HepG2 (cell line): ENCODE data around the gene ITGAV. TPM values are rescaled to one million over a fixed set of nuclear protein-coding genes. Genes with fewer than 3 reads are reported as not detected.

Experiments used
- ATAC-seq: fragments of 200-7000 bp; cut with Tn5 transposase; 3 replicates; pipeline ENCODE4 v1.9.1; 2020; ENCODE audit warnings: mild to moderate bottlenecking, moderate library complexity
- BruUV-seq: library from RNA; stranded (reverse); fragments of 400-500 nt; replicated peaks from 2 replicates; lab custom pipeline; 2021; lab: Mats Ljungman, UMichigan
- CTCF ChIA-PET: fragments of 300-600 bp; formaldehyde crosslinking; extraction: SDS; loops from one replicate; lab custom pipeline; 2021; ENCODE audit warnings: low total read pairs, inconsistent platforms, low intra/inter-chr PET ratio; lab: Yijun Ruan, JAX
- POLR2A ChIA-PET: fragments of 350-600 bp; sonication (Branson Sonifier 250); formaldehyde crosslinking; loops from one replicate; lab custom pipeline; 2020; ENCODE audit warnings: antibody characterized with exemption, inconsistent platforms; lab: Yijun Ruan, JAX
- DNase-seq: peaks from one replicate; pipeline ENCODE4 v3.0.0-alpha.2; 2015; ENCODE audit warnings: low spot score
- FAIRE-seq: peaks from 3 replicates; lab custom pipeline; 2011; peaks lifted over from hg19 to GRCh38; lab: Jason Lieb, UNC
- H2AFZ ChIP-seq: one replicate; pipeline ENCODE4 v1.6.1; 2011; ENCODE audit warnings: low read length, inconsistent platforms
- H3K27ac ChIP-seq: fragments of 300-600 bp; 3 replicates; pipeline ENCODE4 v1.8.0; 2011; ENCODE audit warnings: mixed run types, mild to moderate bottlenecking, mixed read lengths, low read length, inconsistent platforms; ENCODE audit not compliant: insufficient read depth; ENCODE audit errors: extremely low read length
- H3K27me3 ChIP-seq, 2 experiments: fragments of 200-600 bp in 1 of 2; 2 replicates in 1 of 2; 3 replicates in 1 of 2; pipeline versions ENCODE4 v1.6.0 to v1.8.0; 2011; ENCODE audit warnings: low read length in 2 of 2, mild to moderate bottlenecking in 2 of 2, moderate library complexity in 2 of 2, inconsistent platforms in 1 of 2; ENCODE audit not compliant: insufficient read depth in 2 of 2, control insufficient read depth in 1 of 2
- H3K36me3 ChIP-seq, 2 experiments: fragments of 200-600 bp in 1 of 2; replicated peaks in 1 of 2; 2 replicates in 1 of 2; 3 replicates in 1 of 2; pipeline versions ENCODE4 v1.5.1 to v1.8.0; 2011; ENCODE audit warnings: low read length in 2 of 2, inconsistent platforms in 1 of 2; ENCODE audit not compliant: insufficient read depth in 2 of 2, control insufficient read depth in 1 of 2
- H3K4me1 ChIP-seq: 2 replicates; pipeline ENCODE4 v1.5.1; 2012; ENCODE audit warnings: low read length, inconsistent platforms; ENCODE audit not compliant: insufficient read depth
- H3K4me2 ChIP-seq: 2 replicates; pipeline ENCODE4 v1.6.0; 2011; ENCODE audit warnings: low read depth, low read length, inconsistent platforms
- H3K4me3 ChIP-seq, 3 experiments: fragments of 200-600 bp in 1 of 3; sonication (generic), shearing (Covaris generic) in 1 of 3; replicated peaks in 1 of 3; 2 replicates each; pipeline ENCODE4 v1.5.1; 2011 to 2016; ENCODE audit warnings: low read length in 3 of 3, inconsistent platforms in 2 of 3, low read depth in 2 of 3, mild to moderate bottlenecking in 2 of 3, control low read depth in 1 of 3, mixed read lengths in 1 of 3; ENCODE audit not compliant: insufficient read depth in 1 of 3
- H3K79me2 ChIP-seq: one replicate; pipeline ENCODE4 v1.6.1; 2011; ENCODE audit warnings: low read length, inconsistent platforms; ENCODE audit not compliant: insufficient read depth
- H3K9ac ChIP-seq: 2 replicates; pipeline ENCODE4 v1.6.0; 2011; ENCODE audit warnings: mild to moderate bottlenecking, low read depth, low read length, inconsistent platforms; ENCODE audit not compliant: insufficient read depth
- H3K9me3 ChIP-seq: 2 replicates; pipeline ENCODE4 v1.5.1; 2012; ENCODE audit warnings: mild to moderate bottlenecking, low read length
- H4K20me1 ChIP-seq: 2 replicates; pipeline ENCODE4 v1.6.0; 2011; ENCODE audit warnings: inconsistent platforms, mild to moderate bottlenecking, low read length, moderate library complexity; ENCODE audit not compliant: insufficient read depth
- JARID2 ChIP-seq: sonication (generic); formaldehyde crosslinking; IDR thresholded peaks from 2 replicates; pipeline ENCODE4 v1.8.1; 2023; ENCODE audit warnings: missing genetic modification reagents, inconsistent platforms; ENCODE audit not compliant: insufficient replicate concordance
- NFYC ChIP-seq: IDR thresholded peaks from 2 replicates; pipeline ENCODE4 v1.6.1; 2016; ENCODE audit warnings: missing genetic modification reagents, missing compliant biosample characterization
- ZNF367 ChIP-seq: sonication (generic); formaldehyde crosslinking; IDR thresholded peaks from 2 replicates; pipeline ENCODE4 v1.4.0; 2020; ENCODE audit warnings: missing genetic modification reagents, borderline replicate concordance
- ZNF747 ChIP-seq: sonication (generic); formaldehyde crosslinking; IDR thresholded peaks from 2 replicates; pipeline ENCODE4 v1.8.1; 2023; ENCODE audit warnings: missing genetic modification reagents, mild to moderate bottlenecking, borderline replicate concordance
- WGBS: methylation state at CpG from one replicate; pipeline ENCODE4 v1.1.6; 2017; ENCODE audit warnings: low lambda C conversion rate; 5-methylcytosine and 5-hydroxymethylcytosine counted together
- in situ Hi-C: cut with HindIII; loops from 2 replicates; pipeline ENCODE4 v1.10.0; 2017; ENCODE audit warnings: low pct_unique_long_range_greater_than_20kb; ENCODE audit not compliant: extremely low pct_ligation_motif_present
- intact Hi-C: fragments of 100-400 bp; cut with micrococcal nuclease; formaldehyde crosslinking; loops from one replicate; pipeline ENCODE4 v1.10.0; 2022; ENCODE audit not compliant: unreplicated experiment
- polyA plus RNA-seq, 8 experiments: library from polyadenylated mRNA; depleted of rRNA in 3 of 8; stranded (reverse) in 7 of 8; unstranded in 1 of 8; fragments of >200 nt; fragmentation: Illumina TruSeq in 4 of 8; extraction: Trizol in 4 of 8; gene quantifications; 2 replicates each; pipeline versions ENCODE4 v1.2.1 to v1.2.3, GENCODE V29; 2011 to 2016; ENCODE audit warnings: low read depth in 4 of 8, missing spikeins in 1 of 8, mixed read lengths in 1 of 8; ENCODE audit not compliant: insufficient read depth in 1 of 8
- total RNA-seq, 5 experiments: library from RNA; depleted of rRNA; stranded (reverse); fragments of >200 nt; fragmentation: Illumina TruSeq; extraction: Trizol; gene quantifications; 2 replicates each; pipeline ENCODE4 v1.2.3, GENCODE V29; 2016; ENCODE audit warnings: low read depth in 1 of 5
- TF ChIP-seq, protein P1 (sequence below): IDR thresholded peaks from 2 replicates; pipeline ENCODE4 v1.6.1; 2016; ENCODE audit warnings: missing genetic modification reagents, missing compliant biosample characterization
- TF ChIP-seq, protein P2 (sequence below): IDR thresholded peaks from 2 replicates; pipeline ENCODE4 v1.6.1; 2012; ENCODE audit warnings: low read depth, low read length, improper control_type of control experiment
- TF ChIP-seq, protein P3 (sequence below): sonication (generic); formaldehyde crosslinking; conservative IDR thresholded peaks from 2 replicates; pipeline ENCODE4 v1.8.1; 2023; ENCODE audit warnings: missing genetic modification reagents

Gene ITGAV
- total and polyA plus RNA-seq, 2 of the 13 experiments (the other 11 are each of a cell fraction or from before 2014, with no cell fraction given), result 59.1 to 60.4 TPM

DNA sequence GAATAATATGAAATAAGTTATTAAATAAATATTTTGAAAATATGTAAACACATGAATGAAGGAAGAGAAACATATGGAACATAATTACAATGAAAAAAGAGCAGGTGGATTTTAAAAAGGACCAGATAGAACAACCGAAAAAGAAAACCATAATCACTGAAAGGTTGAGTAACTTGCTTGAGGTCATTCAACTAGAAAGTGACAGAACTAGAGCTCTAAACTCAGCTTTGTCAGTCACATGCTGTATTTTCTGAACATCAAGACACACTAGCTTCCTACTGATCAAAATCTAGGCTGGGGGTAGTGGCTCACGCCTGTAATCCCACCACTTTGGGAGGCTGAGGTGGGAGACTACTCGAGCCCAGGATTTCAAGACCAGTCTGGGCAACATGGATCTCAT, 30.0 kb upstream of the ITGAV start (continued):
- TF ChIP-seq, protein P1, sequence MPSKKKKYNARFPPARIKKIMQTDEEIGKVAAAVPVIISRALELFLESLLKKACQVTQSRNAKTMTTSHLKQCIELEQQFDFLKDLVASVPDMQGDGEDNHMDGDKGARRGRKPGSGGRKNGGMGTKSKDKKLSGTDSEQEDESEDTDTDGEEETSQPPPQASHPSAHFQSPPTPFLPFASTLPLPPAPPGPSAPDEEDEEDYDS (CRISPR knock-in tag), result no peak

DNA sequence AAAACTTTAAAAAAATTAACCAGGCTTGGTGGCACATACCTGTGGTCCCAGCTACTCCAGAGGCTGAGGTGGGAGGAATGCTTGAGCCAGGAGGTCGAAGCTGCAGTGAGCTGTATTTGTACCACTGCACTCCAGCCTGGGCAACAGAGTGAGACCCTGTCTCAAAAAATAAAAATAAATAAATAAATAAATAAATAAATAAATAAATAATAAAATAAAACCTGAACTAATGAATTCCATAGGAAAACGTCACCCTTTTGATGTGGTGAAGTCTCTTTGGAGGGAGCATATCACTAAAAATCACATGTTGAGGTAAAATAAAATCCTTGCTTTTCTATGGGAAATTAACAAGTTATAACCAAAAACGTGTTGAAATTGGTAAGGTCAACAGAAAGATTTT, 29.6 kb upstream of the ITGAV start:
- Histone ChIP-seq H3K4me2 (no peak overlapping the region), H3K9ac (no peak overlapping the region), H3K9me3 (no peaks in the 10 kb centered on the region), H2AFZ (no peak overlapping the region), H3K27ac (no peak overlapping the region), H3K4me3 (no peak overlapping the region), H3K4me1 (peaks cover 20% of the 10 kb centered on the region), H3K36me3 (no peaks in the 10 kb centered on the region), H4K20me1 (no peaks in the 10 kb centered on the region), H3K79me2 (no peaks in the 10 kb centered on the region), H3K27me3 (no peaks in the 10 kb centered on the region)
- DNase-seq (no peak), ATAC-seq (no peak), FAIRE-seq (no peak)
- CTCF ChIA-PET, result no interaction called here
- in situ Hi-C loops (no loop called here), intact Hi-C loops (no loop called here)
- no TSS peak for BruUV-seq
- TF ChIP-seq, protein P2, sequence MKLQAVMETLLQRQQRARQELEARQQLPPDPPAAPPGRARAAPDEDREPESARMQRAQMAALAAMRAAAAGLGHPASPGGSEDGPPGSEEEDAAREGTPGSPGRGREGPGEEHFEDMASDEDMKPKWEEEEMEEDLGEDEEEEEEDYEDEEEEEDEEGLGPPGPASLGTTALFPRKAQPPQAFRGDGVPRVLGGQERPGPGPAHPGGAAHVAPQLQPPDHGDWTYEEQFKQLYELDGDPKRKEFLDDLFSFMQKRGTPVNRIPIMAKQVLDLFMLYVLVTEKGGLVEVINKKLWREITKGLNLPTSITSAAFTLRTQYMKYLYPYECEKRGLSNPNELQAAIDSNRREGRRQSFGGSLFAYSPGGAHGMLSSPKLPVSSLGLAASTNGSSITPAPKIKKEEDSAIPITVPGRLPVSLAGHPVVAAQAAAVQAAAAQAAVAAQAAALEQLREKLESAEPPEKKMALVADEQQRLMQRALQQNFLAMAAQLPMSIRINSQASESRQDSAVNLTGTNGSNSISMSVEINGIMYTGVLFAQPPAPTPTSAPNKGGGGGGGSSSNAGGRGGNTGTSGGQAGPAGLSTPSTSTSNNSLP, result no peak
- no peak for TF ChIP-seq JARID2 (CRISPR knock-in tag)
- TF ChIP-seq, protein P3, sequence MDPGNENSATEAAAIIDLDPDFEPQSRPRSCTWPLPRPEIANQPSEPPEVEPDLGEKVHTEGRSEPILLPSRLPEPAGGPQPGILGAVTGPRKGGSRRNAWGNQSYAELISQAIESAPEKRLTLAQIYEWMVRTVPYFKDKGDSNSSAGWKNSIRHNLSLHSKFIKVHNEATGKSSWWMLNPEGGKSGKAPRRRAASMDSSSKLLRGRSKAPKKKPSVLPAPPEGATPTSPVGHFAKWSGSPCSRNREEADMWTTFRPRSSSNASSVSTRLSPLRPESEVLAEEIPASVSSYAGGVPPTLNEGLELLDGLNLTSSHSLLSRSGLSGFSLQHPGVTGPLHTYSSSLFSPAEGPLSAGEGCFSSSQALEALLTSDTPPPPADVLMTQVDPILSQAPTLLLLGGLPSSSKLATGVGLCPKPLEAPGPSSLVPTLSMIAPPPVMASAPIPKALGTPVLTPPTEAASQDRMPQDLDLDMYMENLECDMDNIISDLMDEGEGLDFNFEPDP (CRISPR knock-in tag), result no peak
- no peak for TF ChIP-seq ZNF747 (CRISPR knock-in tag)
- no peak for TF ChIP-seq ZNF367
- no peak for TF ChIP-seq NFYC (CRISPR knock-in tag)
- TF ChIP-seq, all 625 proteins: peak for 0
- WGBS, result 73% methylated on average over 3 of the region's 3 CpGs
- POLR2A ChIA-PET, result interaction anchor here (3.8 kb wide), 1 partner anchor 30 kb away, joined by 24 read pairs; the partner anchor contains the start of gene ITGAV
